Suprapubic skin (tissue), 4 donors: ENCODE results near the gene ZNF283. TPM values are rescaled to one million over a fixed set of nuclear protein-coding genes. Genes with fewer than 3 reads are reported as not detected.
"Not testable (repeated sequence)": the region's sequence is repeated elsewhere in the genome, so short reads cannot be mapped to it uniquely, and the experiment has no call there.

Experiments used
- DNase-seq, 2 donors: peaks; one replicate each; pipeline ENCODE4 v3.0.0-alpha.2; 2019; ENCODE audit warnings: low spot score in 2 of 2
- H3K27ac ChIP-seq: fragments of 200-600 bp; sonication (generic); one replicate; pipeline ENCODE4 v1.5.1; 2019
- H3K27me3 ChIP-seq: fragments of 200-600 bp; sonication (generic); one replicate; pipeline ENCODE4 v1.5.1; 2019
- H3K36me3 ChIP-seq: fragments of 200-600 bp; sonication (generic); one replicate; pipeline ENCODE4 v1.5.1; 2019
- H3K4me1 ChIP-seq: fragments of 200-600 bp; sonication (generic); one replicate; pipeline ENCODE4 v1.5.1; 2019
- H3K4me3 ChIP-seq: fragments of 200-600 bp; sonication (generic); one replicate; pipeline ENCODE4 v1.5.1; 2019; ENCODE audit warnings: mild to moderate bottlenecking
- H3K9me3 ChIP-seq: fragments of 200-600 bp; sonication (generic); one replicate; pipeline ENCODE4 v1.5.1; 2019
- EP300 ChIP-seq: sonication (generic); formaldehyde crosslinking; IDR thresholded peaks from one replicate; pipeline ENCODE4 v1.6.1; 2017; ENCODE audit warnings: antibody characterized with exemption
- POLR2A ChIP-seq, 2 donors: fragments of 450-650 bp; IDR thresholded peaks; one replicate each; pipeline ENCODE4 v1.6.1; 2017; ENCODE audit warnings: antibody characterized with exemption in 2 of 2, mild to moderate bottlenecking in 2 of 2, moderate library complexity in 2 of 2
- POLR2AphosphoS5 ChIP-seq, 3 donors: sonication (generic); formaldehyde crosslinking; IDR thresholded peaks; one replicate each; pipeline ENCODE4 v1.6.1; 2017; ENCODE audit warnings: antibody characterized with exemption in 3 of 3
- WGBS: methylation state at CpG from one replicate; pipeline ENCODE4 v1.1.5; 2018; 5-methylcytosine and 5-hydroxymethylcytosine counted together
- total RNA-seq, 4 donors: library from RNA; depleted of rRNA; stranded (reverse); fragments of >200 nt; gene quantifications; one replicate each; pipeline ENCODE4 v1.1.0, GENCODE V29; 2016
- TF ChIP-seq, protein P1 (sequence below), 2 donors: fragments of 200-600 bp in 1 of 2; fragments of 450-650 bp in 1 of 2; sonication (generic) in 1 of 2; IDR thresholded peaks; one replicate each; pipeline ENCODE4 v1.5.1; 2016 to 2019; ENCODE audit warnings: antibody characterized with exemption in 2 of 2, mild to moderate bottlenecking in 1 of 2, moderate library complexity in 1 of 2

ZNF283 gene
- total RNA-seq, 4 donors from 2014 or later, result 4.7 to 26.4 (median 10.0) TPM

- 59% methylated on average over 5 of the region's 5 CpGs for WGBS
- H3K9me3 ChIP-seq, result no peaks in the 10 kb centered on the region
- H3K4me1 ChIP-seq, result peaks cover 11% of the 10 kb centered on the region
- no peaks in the 10 kb centered on the region for H3K36me3 ChIP-seq
- no peak for DNase-seq
- no peak overlapping the region for H3K27ac ChIP-seq
- no peaks in the 10 kb centered on the region for H3K27me3 ChIP-seq
- TF ChIP-seq EP300 (no peak), POLR2A (IDR thresholded peaks at IDR 0.05) (no peak), POLR2AphosphoS5 (IDR thresholded peaks at IDR 0.05) (no peak)
- TF ChIP-seq, protein P1, sequence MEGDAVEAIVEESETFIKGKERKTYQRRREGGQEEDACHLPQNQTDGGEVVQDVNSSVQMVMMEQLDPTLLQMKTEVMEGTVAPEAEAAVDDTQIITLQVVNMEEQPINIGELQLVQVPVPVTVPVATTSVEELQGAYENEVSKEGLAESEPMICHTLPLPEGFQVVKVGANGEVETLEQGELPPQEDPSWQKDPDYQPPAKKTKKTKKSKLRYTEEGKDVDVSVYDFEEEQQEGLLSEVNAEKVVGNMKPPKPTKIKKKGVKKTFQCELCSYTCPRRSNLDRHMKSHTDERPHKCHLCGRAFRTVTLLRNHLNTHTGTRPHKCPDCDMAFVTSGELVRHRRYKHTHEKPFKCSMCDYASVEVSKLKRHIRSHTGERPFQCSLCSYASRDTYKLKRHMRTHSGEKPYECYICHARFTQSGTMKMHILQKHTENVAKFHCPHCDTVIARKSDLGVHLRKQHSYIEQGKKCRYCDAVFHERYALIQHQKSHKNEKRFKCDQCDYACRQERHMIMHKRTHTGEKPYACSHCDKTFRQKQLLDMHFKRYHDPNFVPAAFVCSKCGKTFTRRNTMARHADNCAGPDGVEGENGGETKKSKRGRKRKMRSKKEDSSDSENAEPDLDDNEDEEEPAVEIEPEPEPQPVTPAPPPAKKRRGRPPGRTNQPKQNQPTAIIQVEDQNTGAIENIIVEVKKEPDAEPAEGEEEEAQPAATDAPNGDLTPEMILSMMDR (IDR thresholded peaks at IDR 0.05), result no peak
- no peak overlapping the region for H3K4me3 ChIP-seq
These were observed 12.3 kb upstream of the ZNF283 start for GRCh38 chr19:43814663-43815352.

GRCh38 chr19:43817454-43817853, 9.7 kb upstream of the ZNF283 start:
- DNase-seq, H3K27ac ChIP-seq, H3K9me3 ChIP-seq, H3K4me3 ChIP-seq, H3K36me3 ChIP-seq, H3K27me3 ChIP-seq: not testable (repeated sequence)
- WGBS, result 93% methylated on average over 1 of the region's 1 CpG
- peaks cover 23% of the 10 kb centered on the region for H3K4me1 ChIP-seq

DNA sequence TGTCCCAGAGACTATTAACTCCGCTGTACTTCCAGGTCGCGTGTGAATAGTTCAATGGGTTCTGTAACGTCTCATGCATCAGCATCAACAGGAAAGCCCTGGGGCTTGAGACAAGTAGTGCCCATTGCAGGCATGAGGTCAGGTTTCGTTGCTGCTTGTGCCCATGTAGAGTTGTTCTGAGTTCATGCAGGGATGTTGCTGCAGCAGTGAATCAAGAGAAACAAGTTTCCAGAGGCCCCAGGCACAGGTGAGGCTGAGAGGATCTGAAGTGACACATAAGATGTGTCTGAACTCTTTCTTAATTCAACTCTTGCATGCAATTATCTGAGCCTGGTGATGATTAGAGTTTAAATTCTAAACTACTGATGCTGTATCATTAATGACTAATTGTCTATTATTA, 8.6 kb upstream of the ZNF283 start:
- peaks cover 9% of the 10 kb centered on the region for H3K27me3 ChIP-seq
- H3K9me3 ChIP-seq, result no peaks in the 10 kb centered on the region
- WGBS, result 43% methylated on average over 5 of the region's 5 CpGs
- no peak overlapping the region for H3K27ac ChIP-seq
- H3K36me3 ChIP-seq, result no peaks in the 10 kb centered on the region
- TF ChIP-seq POLR2A (IDR thresholded peaks at IDR 0.05) (no peak), POLR2AphosphoS5 (IDR thresholded peaks at IDR 0.05) (peak in 2 of 3 donors; percentile 8 to 72)
- no peak overlapping the region for H3K4me3 ChIP-seq
- peaks cover 23% of the 10 kb centered on the region for H3K4me1 ChIP-seq
- no peak for DNase-seq

- no peaks in the 10 kb centered on the region for H3K36me3 ChIP-seq
- TF ChIP-seq POLR2A (IDR thresholded peaks at IDR 0.05) (no peak), EP300 (no peak)
- TF ChIP-seq, protein P1 (IDR thresholded peaks at IDR 0.05), result no peak
- peaks cover 23% of the 10 kb centered on the region for H3K4me1 ChIP-seq
- WGBS, result 19% methylated on average over 36 of the region's 48 CpGs
- H3K9me3 ChIP-seq, result no peaks in the 10 kb centered on the region
- no peak overlapping the region for H3K27ac ChIP-seq
- DNase-seq, result no peak
- peaks cover 9% of the 10 kb centered on the region for H3K27me3 ChIP-seq
- H3K4me3 ChIP-seq, result peak overlapping the region; percentile 41
These were observed 6.8 kb upstream of the ZNF283 start for GRCh38 chr19:43820098-43820883.

- Histone ChIP-seq H3K27ac (no peak overlapping the region), H3K9me3 (no peaks in the 10 kb centered on the region), H3K4me1 (peaks cover 23% of the 10 kb centered on the region), H3K4me3 (peak overlapping the region; percentile 41), H3K27me3 (peaks cover 9% of the 10 kb centered on the region), H3K36me3 (no peaks in the 10 kb centered on the region)
- TF ChIP-seq POLR2AphosphoS5 (IDR thresholded peaks at IDR 0.05) (no peak), EP300 (no peak), POLR2A (IDR thresholded peaks at IDR 0.05) (no peak)
- TF ChIP-seq, protein P1 (IDR thresholded peaks at IDR 0.05), result no peak
- WGBS, result 28% methylated on average over 5 of the region's 5 CpGs
- DNase-seq, result no peak
These were observed 6.3 kb upstream of the ZNF283 start for GRCh38 chr19:43820884-43821215.

- H3K4me1 ChIP-seq, result peaks cover 33% of the 10 kb centered on the region
- WGBS, result 87% methylated on average over 3 of the region's 3 CpGs
- H3K27me3 ChIP-seq, H3K4me3 ChIP-seq, DNase-seq, H3K36me3 ChIP-seq, H3K27ac ChIP-seq, H3K9me3 ChIP-seq: not testable (repeated sequence)
These were observed 3.3 kb upstream of the ZNF283 start for GRCh38 chr19:43823856-43824255.

GRCh38 chr19:43824572-43824971, 2.5 kb upstream of the ZNF283 start:
- not testable (repeated sequence) for H3K4me3 ChIP-seq, H3K27me3 ChIP-seq, H3K36me3 ChIP-seq, DNase-seq, H3K27ac ChIP-seq, H3K9me3 ChIP-seq
- WGBS, result 61% methylated on average over 4 of the region's 4 CpGs
- peaks cover 28% of the 10 kb centered on the region for H3K4me1 ChIP-seq
